ENCODE measurements around the gene EHBP1. TPM values are rescaled to one million over a fixed set of nuclear protein-coding genes. Genes with fewer than 3 reads are reported as not detected.

The EHBP1 gene
- total RNA-seq, 2 donors from 2014 or later: 22.4 to 22.9 TPM

DNA sequence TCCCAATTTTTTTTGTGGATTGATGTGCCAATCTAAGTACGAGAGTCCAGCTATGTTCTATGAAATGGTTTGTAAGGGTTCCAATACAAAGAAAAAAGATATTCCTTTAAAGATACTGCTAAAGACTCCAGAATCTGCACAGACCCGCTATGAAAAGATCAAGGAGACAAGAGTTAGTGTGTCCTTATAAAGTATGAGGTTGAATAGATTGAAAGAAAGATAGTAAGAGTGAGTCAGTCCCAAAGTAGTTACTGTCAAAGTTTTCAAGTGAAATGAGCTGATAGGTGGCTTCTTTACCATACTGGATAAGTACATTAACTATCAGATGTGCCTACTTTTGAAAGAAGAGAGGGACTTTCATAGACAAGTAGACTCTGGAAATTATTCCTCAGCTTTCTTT lies 17.9 kb upstream of the EHBP1 start:
- Histone ChIP-seq H3K9me3 (no peaks in the 10 kb centered on the region), H3K4me1 (no peaks in the 10 kb centered on the region), H3K4me3 (no peak overlapping the region), H3K27ac (no peak overlapping the region), H3K36me3 (no peaks in the 10 kb centered on the region), H3K27me3 (no peaks in the 10 kb centered on the region)
- no peak for DNase-seq (ENCODE audit: low spot score)
- no peak for TF ChIP-seq CTCF (IDR thresholded peaks at IDR 0.05)

DNA sequence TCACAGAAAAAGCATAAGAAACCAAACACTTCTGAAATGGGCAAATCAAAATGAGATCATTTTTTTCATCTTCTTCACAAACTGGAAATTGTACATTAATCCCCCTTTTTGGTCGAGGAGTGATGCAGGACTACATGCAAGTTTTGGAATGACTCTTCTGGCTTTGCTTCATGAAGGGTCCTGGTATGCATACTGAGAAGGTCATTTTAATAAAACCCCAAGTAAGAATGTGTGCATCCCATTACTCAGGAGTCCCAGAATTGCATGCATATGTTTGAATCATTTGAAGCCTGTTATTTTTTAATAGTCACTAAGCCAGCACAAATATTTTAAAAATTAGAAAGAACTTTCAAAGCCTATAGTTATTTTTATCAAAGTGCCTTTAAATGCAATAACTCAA lies 16.7 kb upstream of the EHBP1 start:
- H3K27me3 ChIP-seq: no peaks in the 10 kb centered on the region
- no peak overlapping the region for H3K27ac ChIP-seq
- H3K4me3 ChIP-seq: no peak overlapping the region
- DNase-seq (ENCODE audit: low spot score): no peak
- no peak for TF ChIP-seq CTCF (IDR thresholded peaks at IDR 0.05)
- H3K9me3 ChIP-seq: no peaks in the 10 kb centered on the region
- H3K4me1 ChIP-seq: no peaks in the 10 kb centered on the region
- no peaks in the 10 kb centered on the region for H3K36me3 ChIP-seq

DNA sequence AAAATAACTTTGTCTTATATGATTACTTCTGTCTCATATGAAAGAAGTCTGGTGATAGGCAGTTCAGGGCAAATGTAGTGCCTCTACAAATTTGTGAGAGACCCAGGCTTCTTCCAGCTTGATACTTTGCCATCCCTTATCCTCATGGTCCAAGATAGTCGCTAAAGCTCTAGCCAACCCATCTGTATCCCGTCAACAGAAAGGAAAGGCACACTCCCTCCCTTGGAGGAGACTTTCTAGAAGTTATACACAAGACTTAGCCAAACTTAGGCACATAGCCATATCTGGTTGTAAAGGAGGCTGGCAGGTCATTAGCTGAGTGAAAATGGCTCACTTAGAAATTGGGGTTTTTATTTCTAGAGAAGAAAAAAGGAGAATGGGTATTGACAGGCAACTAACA lies 14.3 kb upstream of the EHBP1 start:
- Histone ChIP-seq H3K9me3 (no peaks in the 10 kb centered on the region), H3K27me3 (no peaks in the 10 kb centered on the region), H3K36me3 (no peaks in the 10 kb centered on the region), H3K4me1 (no peaks in the 10 kb centered on the region), H3K4me3 (no peak overlapping the region), H3K27ac (no peak overlapping the region)
- TF ChIP-seq CTCF (IDR thresholded peaks at IDR 0.05): no peak
- no peak for DNase-seq (ENCODE audit: low spot score)

DNA sequence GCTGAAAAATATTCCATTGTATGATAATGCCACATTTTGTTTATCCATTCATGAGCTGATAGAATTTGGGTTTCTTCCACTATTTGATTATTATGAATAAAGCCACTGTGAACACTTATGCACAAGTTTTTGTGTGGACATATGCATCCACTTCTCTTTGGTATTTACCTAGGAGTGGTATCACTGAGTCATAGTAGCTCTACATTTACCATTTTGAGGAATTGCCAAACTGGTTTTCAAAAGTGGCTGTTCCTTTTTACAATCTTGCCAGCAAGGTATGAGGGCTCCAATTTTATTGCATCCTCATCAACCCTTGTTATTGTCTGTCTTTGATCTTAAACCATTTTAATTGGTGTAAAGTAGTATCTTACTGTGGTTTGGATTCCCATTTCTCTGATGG lies 13.3 kb upstream of the EHBP1 start:
- no peaks in the 10 kb centered on the region for H3K9me3 ChIP-seq
- H3K4me1 ChIP-seq: no peaks in the 10 kb centered on the region

GRCh38 chr2:62698653-62699052 lies 6.9 kb upstream of the EHBP1 start:
- Histone ChIP-seq H3K4me3 (no peak overlapping the region), H3K27ac (no peak overlapping the region), H3K27me3 (no peaks in the 10 kb centered on the region), H3K9me3 (no peaks in the 10 kb centered on the region), H3K36me3 (no peaks in the 10 kb centered on the region), H3K4me1 (no peaks in the 10 kb centered on the region)
- TF ChIP-seq CTCF (IDR thresholded peaks at IDR 0.05): no peak
- no peak for DNase-seq (ENCODE audit: low spot score)

More for the DNA sequence above, 13.3 kb upstream of the EHBP1 start:
- H3K27ac ChIP-seq: no peak overlapping the region
- DNase-seq (ENCODE audit: low spot score): no peak
- no peak overlapping the region for H3K4me3 ChIP-seq
- TF ChIP-seq CTCF (IDR thresholded peaks at IDR 0.05): no peak
- H3K36me3 ChIP-seq: no peaks in the 10 kb centered on the region
- no peaks in the 10 kb centered on the region for H3K27me3 ChIP-seq

GRCh38 chr2:62704654-62705006 lies 883 bp upstream of the EHBP1 start:
- Histone ChIP-seq H3K4me1 (peaks cover 0 to 24% of the 10 kb centered on the region in 2 donors), H3K27ac (peak overlapping the region; percentile 92 to 96), H3K4me3 (peak overlapping the region; percentile 97), H3K27me3 (no peaks in the 10 kb centered on the region), H3K36me3 (no peaks in the 10 kb centered on the region), H3K9me3 (no peaks in the 10 kb centered on the region)
- no peak for DNase-seq (ENCODE audit: low spot score)
- no peak for TF ChIP-seq CTCF (IDR thresholded peaks at IDR 0.05)

Measured in right atrium auricular region (tissue), 2 donors.